HepG2 (cell line): ENCODE measurements around the gene FAAP20. TPM values are rescaled to one million over a fixed set of nuclear protein-coding genes. Genes with fewer than 3 reads are reported as not detected.

Source experiments
- ELF1 ChIP-seq: sonication (generic); formaldehyde crosslinking; IDR thresholded peaks from 2 replicates; pipeline ENCODE4 v1.4.0; 2020; ENCODE audit warnings: missing genetic modification reagents
- HMGXB4 ChIP-seq, 2 experiments: sonication (generic) in 1 of 2; formaldehyde crosslinking in 1 of 2; IDR thresholded peaks; 2 replicates each; pipeline versions ENCODE4 v1.4.0 to v1.6.1; 2018 to 2020; ENCODE audit warnings: missing genetic modification reagents in 2 of 2, borderline replicate concordance in 1 of 2, low read depth in 1 of 2, mild to moderate bottlenecking in 1 of 2, missing biosample characterization in 1 of 2
- IRX3 ChIP-seq: sonication (generic); formaldehyde crosslinking; IDR thresholded peaks from 2 replicates; pipeline ENCODE4 v1.8.1; 2023; ENCODE audit warnings: mild to moderate bottlenecking, low read depth, missing genetic modification reagents, borderline replicate concordance
- MBD4 ChIP-seq: IDR thresholded peaks from 2 replicates; pipeline ENCODE4 v1.6.1; 2012; ENCODE audit warnings: low read length, inconsistent platforms, borderline replicate concordance
- MZF1 ChIP-seq: sonication (generic); formaldehyde crosslinking; IDR thresholded peaks from 2 replicates; pipeline ENCODE4 v1.8.1; 2023; ENCODE audit warnings: mild to moderate bottlenecking, missing genetic modification reagents, borderline replicate concordance
- ZBTB46 ChIP-seq: sonication (generic); formaldehyde crosslinking; IDR thresholded peaks from 2 replicates; pipeline ENCODE4 v1.4.0; 2020; ENCODE audit warnings: mild to moderate bottlenecking, missing genetic modification reagents, borderline replicate concordance
- ZFP62 ChIP-seq: sonication (generic); formaldehyde crosslinking; IDR thresholded peaks from 2 replicates; pipeline ENCODE4 v1.4.0; 2020; ENCODE audit warnings: missing genetic modification reagents
- ZNF225 ChIP-seq: sonication (generic); formaldehyde crosslinking; IDR thresholded peaks from 2 replicates; pipeline ENCODE4 v1.4.0; 2020; ENCODE audit warnings: mild to moderate bottlenecking, missing genetic modification reagents
- ZNF580 ChIP-seq: IDR thresholded peaks from 2 replicates; pipeline ENCODE4 v1.6.1; 2016; ENCODE audit warnings: low read depth, borderline replicate concordance
- ZNF850 ChIP-seq: sonication (generic); formaldehyde crosslinking; conservative IDR thresholded peaks from 2 replicates; pipeline ENCODE4 v1.9.0; 2021; ENCODE audit warnings: mild to moderate bottlenecking, missing genetic modification reagents
- polyA plus RNA-seq, 8 experiments: library from polyadenylated mRNA; depleted of rRNA in 3 of 8; stranded (reverse) in 7 of 8; unstranded in 1 of 8; fragments of >200 nt; fragmentation: Illumina TruSeq in 4 of 8; extraction: Trizol in 4 of 8; gene quantifications; 2 replicates each; pipeline versions ENCODE4 v1.2.1 to v1.2.3, GENCODE V29; 2011 to 2016; ENCODE audit warnings: low read depth in 4 of 8, missing spikeins in 1 of 8, mixed read lengths in 1 of 8; ENCODE audit not compliant: insufficient read depth in 1 of 8
- total RNA-seq, 5 experiments: library from RNA; depleted of rRNA; stranded (reverse); fragments of >200 nt; fragmentation: Illumina TruSeq; extraction: Trizol; gene quantifications; 2 replicates each; pipeline ENCODE4 v1.2.3, GENCODE V29; 2016; ENCODE audit warnings: low read depth in 1 of 5
- TF ChIP-seq, protein P1 (sequence below): sonication (generic); formaldehyde crosslinking; IDR thresholded peaks from 2 replicates; pipeline ENCODE4 v1.5.0; 2020; ENCODE audit warnings: missing genetic modification reagents
- TF ChIP-seq, protein P2 (sequence below): sonication (generic); formaldehyde crosslinking; IDR thresholded peaks from 2 replicates; pipeline ENCODE4 v1.8.1; 2022; ENCODE audit warnings: low read depth, mild to moderate bottlenecking, missing genetic modification reagents
- TF ChIP-seq, protein P3 (sequence below): sonication (generic); formaldehyde crosslinking; IDR thresholded peaks from 2 replicates; pipeline ENCODE4 v1.5.1; 2020; ENCODE audit warnings: missing genetic modification reagents, mild to moderate bottlenecking, borderline replicate concordance
- TF ChIP-seq, protein P4 (sequence below): sonication (generic); formaldehyde crosslinking; conservative IDR thresholded peaks from 2 replicates; pipeline ENCODE4 v1.8.0; 2022; ENCODE audit warnings: mild to moderate bottlenecking, moderate library complexity, missing genetic modification reagents

The FAAP20 gene
- total and polyA plus RNA-seq, 2 of the 13 experiments (the other 11 are each of a cell fraction or from before 2014, with no cell fraction given), result 9.6 to 10.8 TPM

GRCh38 chr1:2189459-2190425 is 4.8 kb downstream of the FAAP20 start (continued):
- TF ChIP-seq HMGXB4 (CRISPR knock-in tag; IDR thresholded peaks at IDR 0.05; ENCODE audit: borderline replicate concordance in 1 of 2, low read depth in 1 of 2), result peak in 1 of 2 experiments; percentile 53; a peak in 1 of 4 replicates
- TF ChIP-seq ZNF580, result no peak
- TF ChIP-seq, protein P1, sequence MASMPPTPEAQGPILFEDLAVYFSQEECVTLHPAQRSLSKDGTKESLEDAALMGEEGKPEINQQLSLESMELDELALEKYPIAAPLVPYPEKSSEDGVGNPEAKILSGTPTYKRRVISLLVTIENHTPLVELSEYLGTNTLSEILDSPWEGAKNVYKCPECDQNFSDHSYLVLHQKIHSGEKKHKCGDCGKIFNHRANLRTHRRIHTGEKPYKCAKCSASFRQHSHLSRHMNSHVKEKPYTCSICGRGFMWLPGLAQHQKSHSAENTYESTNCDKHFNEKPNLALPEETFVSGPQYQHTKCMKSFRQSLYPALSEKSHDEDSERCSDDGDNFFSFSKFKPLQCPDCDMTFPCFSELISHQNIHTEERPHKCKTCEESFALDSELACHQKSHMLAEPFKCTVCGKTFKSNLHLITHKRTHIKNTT (CRISPR knock-in tag), result no peak
- no peak for TF ChIP-seq ZNF225 (CRISPR knock-in tag)
- TF ChIP-seq, protein P2, sequence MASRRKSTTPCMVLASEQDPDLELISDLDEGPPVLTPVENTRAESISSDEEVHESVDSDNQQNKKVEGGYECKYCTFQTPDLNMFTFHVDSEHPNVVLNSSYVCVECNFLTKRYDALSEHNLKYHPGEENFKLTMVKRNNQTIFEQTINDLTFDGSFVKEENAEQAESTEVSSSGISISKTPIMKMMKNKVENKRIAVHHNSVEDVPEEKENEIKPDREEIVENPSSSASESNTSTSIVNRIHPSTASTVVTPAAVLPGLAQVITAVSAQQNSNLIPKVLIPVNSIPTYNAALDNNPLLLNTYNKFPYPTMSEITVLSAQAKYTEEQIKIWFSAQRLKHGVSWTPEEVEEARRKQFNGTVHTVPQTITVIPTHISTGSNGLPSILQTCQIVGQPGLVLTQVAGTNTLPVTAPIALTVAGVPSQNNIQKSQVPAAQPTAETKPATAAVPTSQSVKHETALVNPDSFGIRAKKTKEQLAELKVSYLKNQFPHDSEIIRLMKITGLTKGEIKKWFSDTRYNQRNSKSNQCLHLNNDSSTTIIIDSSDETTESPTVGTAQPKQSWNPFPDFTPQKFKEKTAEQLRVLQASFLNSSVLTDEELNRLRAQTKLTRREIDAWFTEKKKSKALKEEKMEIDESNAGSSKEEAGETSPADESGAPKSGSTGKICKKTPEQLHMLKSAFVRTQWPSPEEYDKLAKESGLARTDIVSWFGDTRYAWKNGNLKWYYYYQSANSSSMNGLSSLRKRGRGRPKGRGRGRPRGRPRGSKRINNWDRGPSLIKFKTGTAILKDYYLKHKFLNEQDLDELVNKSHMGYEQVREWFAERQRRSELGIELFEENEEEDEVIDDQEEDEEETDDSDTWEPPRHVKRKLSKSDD, result 0 out of 2 replicates have a peak, but pooled peaks have one; percentile 12
- TF ChIP-seq, protein P3, sequence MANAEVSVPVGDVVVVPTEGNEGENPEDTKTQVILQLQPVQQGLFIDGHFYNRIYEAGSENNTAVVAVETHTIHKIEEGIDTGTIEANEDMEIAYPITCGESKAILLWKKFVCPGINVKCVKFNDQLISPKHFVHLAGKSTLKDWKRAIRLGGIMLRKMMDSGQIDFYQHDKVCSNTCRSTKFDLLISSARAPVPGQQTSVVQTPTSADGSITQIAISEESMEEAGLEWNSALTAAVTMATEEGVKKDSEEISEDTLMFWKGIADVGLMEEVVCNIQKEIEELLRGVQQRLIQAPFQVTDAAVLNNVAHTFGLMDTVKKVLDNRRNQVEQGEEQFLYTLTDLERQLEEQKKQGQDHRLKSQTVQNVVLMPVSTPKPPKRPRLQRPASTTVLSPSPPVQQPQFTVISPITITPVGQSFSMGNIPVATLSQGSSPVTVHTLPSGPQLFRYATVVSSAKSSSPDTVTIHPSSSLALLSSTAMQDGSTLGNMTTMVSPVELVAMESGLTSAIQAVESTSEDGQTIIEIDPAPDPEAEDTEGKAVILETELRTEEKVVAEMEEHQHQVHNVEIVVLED (CRISPR knock-in tag), result peak; percentile 58
- TF ChIP-seq ZBTB46, result no peak
- TF ChIP-seq MBD4, result no peak
- TF ChIP-seq ZNF850 (CRISPR knock-in tag), result no peak
- TF ChIP-seq, protein P4, sequence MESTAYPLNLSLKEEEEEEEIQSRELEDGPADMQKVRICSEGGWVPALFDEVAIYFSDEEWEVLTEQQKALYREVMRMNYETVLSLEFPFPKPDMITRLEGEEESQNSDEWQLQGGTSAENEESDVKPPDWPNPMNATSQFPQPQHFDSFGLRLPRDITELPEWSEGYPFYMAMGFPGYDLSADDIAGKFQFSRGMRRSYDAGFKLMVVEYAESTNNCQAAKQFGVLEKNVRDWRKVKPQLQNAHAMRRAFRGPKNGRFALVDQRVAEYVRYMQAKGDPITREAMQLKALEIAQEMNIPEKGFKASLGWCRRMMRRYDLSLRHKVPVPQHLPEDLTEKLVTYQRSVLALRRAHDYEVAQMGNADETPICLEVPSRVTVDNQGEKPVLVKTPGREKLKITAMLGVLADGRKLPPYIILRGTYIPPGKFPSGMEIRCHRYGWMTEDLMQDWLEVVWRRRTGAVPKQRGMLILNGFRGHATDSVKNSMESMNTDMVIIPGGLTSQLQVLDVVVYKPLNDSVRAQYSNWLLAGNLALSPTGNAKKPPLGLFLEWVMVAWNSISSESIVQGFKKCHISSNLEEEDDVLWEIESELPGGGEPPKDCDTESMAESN (CRISPR knock-in tag), result peak; percentile 77
- peak; percentile 50; the same call in 1 of the 2 replicates for TF ChIP-seq IRX3 (CRISPR knock-in tag)
- no peak for TF ChIP-seq ZFP62 (CRISPR knock-in tag)
- TF ChIP-seq MZF1 (CRISPR knock-in tag), result 0 out of 2 replicates have a peak, but pooled peaks have one; percentile 81
- peak; percentile 21; the same call in 1 of the 2 replicates for TF ChIP-seq ELF1 (CRISPR knock-in tag)
